ENCODE measurements around the gene SLC26A4.

The SLC26A4 gene

DNA sequence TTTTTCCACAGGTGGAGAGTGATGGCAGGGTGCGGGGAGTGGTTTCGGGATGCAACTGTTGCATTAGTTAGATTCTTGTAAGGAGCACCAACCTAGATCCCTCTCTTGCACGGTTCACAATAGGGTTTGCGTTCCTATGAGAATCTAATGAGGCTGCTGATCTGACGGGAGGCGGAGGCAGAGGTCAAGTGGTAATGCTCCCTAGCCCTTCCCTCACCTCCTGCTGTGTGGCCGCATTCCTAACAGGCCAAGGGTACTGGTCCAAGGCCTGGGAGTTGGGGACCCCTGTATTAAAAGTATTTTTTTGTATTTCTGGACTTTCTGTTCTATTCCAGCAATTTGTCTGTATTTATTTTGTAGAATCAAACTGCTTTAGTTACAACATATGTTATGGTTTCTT is 90.5 kb downstream of the SLC26A4 start:
- DNase-seq (ENCODE audit: low spot score), result no peak

DNA sequence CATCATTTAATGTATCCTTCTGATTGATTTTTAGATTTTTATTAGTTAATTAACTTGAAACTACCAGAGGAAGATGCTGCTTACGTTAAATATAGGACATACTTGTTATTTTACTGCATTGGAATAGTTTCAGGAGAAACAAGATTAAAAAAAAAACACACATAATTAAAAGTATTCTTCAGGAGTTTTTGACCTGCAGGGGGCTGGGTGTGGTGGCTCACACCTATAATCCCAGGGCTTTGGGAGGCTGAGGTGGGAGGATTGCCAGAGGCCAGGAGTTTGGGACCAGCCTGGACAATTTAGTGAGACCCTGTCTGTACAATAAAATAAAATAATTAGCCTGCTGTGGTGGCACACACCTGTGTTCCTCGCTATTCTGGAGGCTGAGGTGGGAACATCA is 94.0 kb downstream of the SLC26A4 start:
- no peak for DNase-seq (ENCODE audit: low spot score)

GRCh38 chr7:107758667-107759066 is 98.0 kb downstream of the SLC26A4 start:
- no peak for DNase-seq (ENCODE audit: low spot score)

- no peak for DNase-seq (ENCODE audit: low spot score)
These were observed 106.8 kb downstream of the SLC26A4 start for GRCh38 chr7:107767391-107767790.
